ENCODE measurements around the gene E2F3.

Gene E2F3

GRCh38 chr6:20467437-20467836 lies 65.8 kb downstream of the E2F3 start:
- Histone ChIP-seq H3K9ac (ENCODE audit: low read length) (peak overlapping the region; percentile 60), H3K27me3 (ENCODE audit: control insufficient read depth, insufficient read depth, low read length) (no peaks in the 10 kb centered on the region), H3K9me3 (ENCODE audit: control insufficient read depth, insufficient read depth, low read depth, low read length) (0 out of 2 replicates have a peak, but pooled peaks cover 4% of the 10 kb centered on the region), H3K27ac (ENCODE audit: low read depth, low read length) (peak overlapping the region; percentile 77; the same call in 1 of the 2 replicates), H3K4me3 (ENCODE audit: low read depth, low read length) (peak overlapping the region; percentile 46; the same call in 1 of the 2 replicates), H3K36me3 (ENCODE audit: control insufficient read depth, insufficient read depth, low read length) (peaks cover 12% of the 10 kb centered on the region; the same call in 1 of the 2 replicates), H3K4me1 (ENCODE audit: control insufficient read depth, insufficient read depth, low read length) (peaks cover 34% of the 10 kb centered on the region)

GRCh38 chr6:20468209-20468608 lies 66.5 kb downstream of the E2F3 start:
- H3K9me3 ChIP-seq (ENCODE audit: control insufficient read depth, insufficient read depth, low read depth, low read length): 0 out of 2 replicates have a peak, but pooled peaks cover 4% of the 10 kb centered on the region
- no peak overlapping the region for H3K9ac ChIP-seq (ENCODE audit: low read length)
- H3K27ac ChIP-seq (ENCODE audit: low read depth, low read length): peak overlapping the region; percentile 77; the same call in 1 of the 2 replicates
- peaks cover 34% of the 10 kb centered on the region for H3K4me1 ChIP-seq (ENCODE audit: control insufficient read depth, insufficient read depth, low read length)
- H3K27me3 ChIP-seq (ENCODE audit: control insufficient read depth, insufficient read depth, low read length): no peaks in the 10 kb centered on the region
- no peak overlapping the region for H3K4me3 ChIP-seq (ENCODE audit: low read depth, low read length)
- peaks cover 12% of the 10 kb centered on the region; the same call in 1 of the 2 replicates for H3K36me3 ChIP-seq (ENCODE audit: control insufficient read depth, insufficient read depth, low read length)

- Histone ChIP-seq H3K36me3 (ENCODE audit: control insufficient read depth, insufficient read depth, low read length) (peaks cover 9% of the 10 kb centered on the region; the same call in 1 of the 2 replicates), H3K27me3 (ENCODE audit: control insufficient read depth, insufficient read depth, low read length) (no peaks in the 10 kb centered on the region), H3K4me1 (ENCODE audit: control insufficient read depth, insufficient read depth, low read length) (peaks cover 9% of the 10 kb centered on the region), H3K9ac (ENCODE audit: low read length) (no peak overlapping the region), H3K9me3 (ENCODE audit: control insufficient read depth, insufficient read depth, low read depth, low read length) (no peaks in the 10 kb centered on the region), H3K4me3 (ENCODE audit: low read depth, low read length) (no peak overlapping the region), H3K27ac (ENCODE audit: low read depth, low read length) (no peak overlapping the region)
Measured at GRCh38 chr6:20472748-20473147, 71.1 kb downstream of the E2F3 start.

GRCh38 chr6:20473518-20473917 lies 71.8 kb downstream of the E2F3 start:
- no peaks in the 10 kb centered on the region for H3K27me3 ChIP-seq (ENCODE audit: control insufficient read depth, insufficient read depth, low read length)
- no peak overlapping the region for H3K27ac ChIP-seq (ENCODE audit: low read depth, low read length)
- no peaks in the 10 kb centered on the region for H3K9me3 ChIP-seq (ENCODE audit: control insufficient read depth, insufficient read depth, low read depth, low read length)
- peaks cover 1% of the 10 kb centered on the region for H3K4me1 ChIP-seq (ENCODE audit: control insufficient read depth, insufficient read depth, low read length)
- no peak overlapping the region for H3K9ac ChIP-seq (ENCODE audit: low read length)
- no peak overlapping the region for H3K4me3 ChIP-seq (ENCODE audit: low read depth, low read length)
- H3K36me3 ChIP-seq (ENCODE audit: control insufficient read depth, insufficient read depth, low read length): peaks cover 14% of the 10 kb centered on the region; the same call in 1 of the 2 replicates

GRCh38 chr6:20474874-20475542 lies 73.3 kb downstream of the E2F3 start:
- H3K27ac ChIP-seq (ENCODE audit: low read depth, low read length): no peak overlapping the region
- H3K27me3 ChIP-seq (ENCODE audit: control insufficient read depth, insufficient read depth, low read length): no peaks in the 10 kb centered on the region
- peaks cover 24% of the 10 kb centered on the region for H3K36me3 ChIP-seq (ENCODE audit: control insufficient read depth, insufficient read depth, low read length)
- no peaks in the 10 kb centered on the region for H3K9me3 ChIP-seq (ENCODE audit: control insufficient read depth, insufficient read depth, low read depth, low read length)
- no peak overlapping the region for H3K9ac ChIP-seq (ENCODE audit: low read length)
- H3K4me1 ChIP-seq (ENCODE audit: control insufficient read depth, insufficient read depth, low read length): no peaks in the 10 kb centered on the region
- no peak overlapping the region for H3K4me3 ChIP-seq (ENCODE audit: low read depth, low read length)

GRCh38 chr6:20476501-20477043 lies 74.9 kb downstream of the E2F3 start:
- H3K27ac ChIP-seq (ENCODE audit: low read depth, low read length): no peak overlapping the region
- H3K9ac ChIP-seq (ENCODE audit: low read length): no peak overlapping the region
- no peaks in the 10 kb centered on the region for H3K27me3 ChIP-seq (ENCODE audit: control insufficient read depth, insufficient read depth, low read length)
- H3K36me3 ChIP-seq (ENCODE audit: control insufficient read depth, insufficient read depth, low read length): peaks cover 40% of the 10 kb centered on the region
- H3K9me3 ChIP-seq (ENCODE audit: control insufficient read depth, insufficient read depth, low read depth, low read length): no peaks in the 10 kb centered on the region
- no peaks in the 10 kb centered on the region for H3K4me1 ChIP-seq (ENCODE audit: control insufficient read depth, insufficient read depth, low read length)
- H3K4me3 ChIP-seq (ENCODE audit: low read depth, low read length): no peak overlapping the region

GRCh38 chr6:20477485-20477884 lies 75.8 kb downstream of the E2F3 start:
- Histone ChIP-seq H3K4me3 (ENCODE audit: low read depth, low read length) (no peak overlapping the region), H3K9me3 (ENCODE audit: control insufficient read depth, insufficient read depth, low read depth, low read length) (no peaks in the 10 kb centered on the region), H3K27ac (ENCODE audit: low read depth, low read length) (no peak overlapping the region), H3K36me3 (ENCODE audit: control insufficient read depth, insufficient read depth, low read length) (peaks cover 48% of the 10 kb centered on the region), H3K4me1 (ENCODE audit: control insufficient read depth, insufficient read depth, low read length) (no peaks in the 10 kb centered on the region), H3K9ac (ENCODE audit: low read length) (no peak overlapping the region), H3K27me3 (ENCODE audit: control insufficient read depth, insufficient read depth, low read length) (no peaks in the 10 kb centered on the region)

- H3K36me3 ChIP-seq (ENCODE audit: control insufficient read depth, insufficient read depth, low read length): peaks cover 63% of the 10 kb centered on the region
- no peaks in the 10 kb centered on the region for H3K4me1 ChIP-seq (ENCODE audit: control insufficient read depth, insufficient read depth, low read length)
- H3K27me3 ChIP-seq (ENCODE audit: control insufficient read depth, insufficient read depth, low read length): no peaks in the 10 kb centered on the region
- H3K9ac ChIP-seq (ENCODE audit: low read length): no peak overlapping the region
- no peaks in the 10 kb centered on the region for H3K9me3 ChIP-seq (ENCODE audit: control insufficient read depth, insufficient read depth, low read depth, low read length)
- no peak overlapping the region for H3K27ac ChIP-seq (ENCODE audit: low read depth, low read length)
- no peak overlapping the region for H3K4me3 ChIP-seq (ENCODE audit: low read depth, low read length)
Measured at GRCh38 chr6:20479060-20479459, 77.4 kb downstream of the E2F3 start.

- Histone ChIP-seq H3K4me3 (ENCODE audit: low read depth, low read length) (no peak overlapping the region), H3K9ac (ENCODE audit: low read length) (no peak overlapping the region), H3K4me1 (ENCODE audit: control insufficient read depth, insufficient read depth, low read length) (no peaks in the 10 kb centered on the region), H3K27me3 (ENCODE audit: control insufficient read depth, insufficient read depth, low read length) (no peaks in the 10 kb centered on the region), H3K27ac (ENCODE audit: low read depth, low read length) (no peak overlapping the region), H3K36me3 (ENCODE audit: control insufficient read depth, insufficient read depth, low read length) (peaks cover 64% of the 10 kb centered on the region), H3K9me3 (ENCODE audit: control insufficient read depth, insufficient read depth, low read depth, low read length) (no peaks in the 10 kb centered on the region)
Measured at GRCh38 chr6:20479526-20479925, 77.8 kb downstream of the E2F3 start.

GRCh38 chr6:20481281-20481680 lies 79.6 kb downstream of the E2F3 start:
- Histone ChIP-seq H3K36me3 (ENCODE audit: control insufficient read depth, insufficient read depth, low read length) (peaks cover 73% of the 10 kb centered on the region), H3K4me3 (ENCODE audit: low read depth, low read length) (no peak overlapping the region), H3K9ac (ENCODE audit: low read length) (no peak overlapping the region), H3K27ac (ENCODE audit: low read depth, low read length) (no peak overlapping the region), H3K4me1 (ENCODE audit: control insufficient read depth, insufficient read depth, low read length) (no peaks in the 10 kb centered on the region), H3K9me3 (ENCODE audit: control insufficient read depth, insufficient read depth, low read depth, low read length) (no peaks in the 10 kb centered on the region), H3K27me3 (ENCODE audit: control insufficient read depth, insufficient read depth, low read length) (no peaks in the 10 kb centered on the region)

- no peak overlapping the region for H3K27ac ChIP-seq (ENCODE audit: low read depth, low read length)
- H3K9ac ChIP-seq (ENCODE audit: low read length): no peak overlapping the region
- H3K36me3 ChIP-seq (ENCODE audit: control insufficient read depth, insufficient read depth, low read length): peaks cover 95% of the 10 kb centered on the region
- H3K4me1 ChIP-seq (ENCODE audit: control insufficient read depth, insufficient read depth, low read length): no peaks in the 10 kb centered on the region
- no peaks in the 10 kb centered on the region for H3K27me3 ChIP-seq (ENCODE audit: control insufficient read depth, insufficient read depth, low read length)
- H3K4me3 ChIP-seq (ENCODE audit: low read depth, low read length): no peak overlapping the region
- H3K9me3 ChIP-seq (ENCODE audit: control insufficient read depth, insufficient read depth, low read depth, low read length): no peaks in the 10 kb centered on the region
Measured at GRCh38 chr6:20483887-20484497, 82.3 kb downstream of the E2F3 start.
